ENCODE results near the gene STRBP. TPM values are rescaled to one million over a fixed set of nuclear protein-coding genes. Genes with fewer than 3 reads are reported as not detected.

STRBP gene
- total and polyA plus RNA-seq, 2 of the 8 experiments (the other 6 are each of a cell fraction or from before 2014, with no cell fraction given) = 29.7 to 105 TPM

GRCh38 chr9:123191260-123191659, 77.1 kb downstream of the STRBP start:
- H3K14ac ChIP-seq (ENCODE audit: insufficient read length) = no peak overlapping the region
- 0 out of 2 replicates have a peak overlapping the region, but pooled peaks have one; percentile 0 for H2BK15ac ChIP-seq (ENCODE audit: low read length)
- no peak overlapping the region for H3K9ac ChIP-seq (replicated peaks in 1 of 4; ENCODE audit: extremely low read depth in 1 of 4, low read depth in 3 of 4, low read length in 3 of 4)
- no peak overlapping the region for H2AFZ ChIP-seq (ENCODE audit: low read length)
- no peak overlapping the region for H2AK5ac ChIP-seq (ENCODE audit: low read depth, low read length)
- H4K20me1 ChIP-seq (replicated peaks in 1 of 2; ENCODE audit: control insufficient read depth in 1 of 2, insufficient read depth in 2 of 2, low read length in 2 of 2) = peaks cover 0 to 4% of the 10 kb centered on the region in 2 experiments
- H3K27me3 ChIP-seq (replicated peaks in 1 of 4; ENCODE audit: control insufficient read depth in 3 of 4, extremely low read depth in 1 of 4, insufficient read depth in 3 of 4, low read length in 3 of 4) = no peaks in the 10 kb centered on the region
- peak overlapping the region; percentile 33 for H2BK120ac ChIP-seq (replicated peaks; ENCODE audit: low read depth, low read length)
- no peaks in the 10 kb centered on the region; the same call in 1 of the 2 replicates for H3K23me2 ChIP-seq (ENCODE audit: low read depth, low read length)
- no peak overlapping the region for H4K8ac ChIP-seq (ENCODE audit: extremely low read depth, insufficient read depth, low read length)
- no peak overlapping the region for H2BK5ac ChIP-seq (ENCODE audit: low read depth, low read length)
- 72% methylated on average over 4 of the region's 4 CpGs; no CpG with 5 or more reads in 1 of the 2 experiments for WGBS, 2 experiments (ENCODE audit: extremely low coverage in 1 of 2, insufficient coverage in 1 of 2, insufficient read length in 1 of 2, insufficient replicate concordance in 2 of 2, low coverage in 1 of 2, low lambda C conversion rate in 2 of 2, missing lambda C conversion rate in 1 of 2)
- ChIA-PET POLR2A (ENCODE audit: partially characterized antibody) (interaction anchor here (0.9 to 1.3 kb wide), 2 partner anchors 9 to 17 kb away, joined by 3 to 4 read pairs; no protein-coding TSS in a partner anchor), CTCF (ENCODE audit: partially characterized antibody) (no interaction called here)
- no peak overlapping the region for H3K27ac ChIP-seq (ENCODE audit: low read depth, low read length)
- FAIRE-seq (no peak), DNase-seq (ENCODE audit: low read depth in 1 of 2, low spot score in 2 of 2) (no peak)
- H3K56ac ChIP-seq (replicated peaks; ENCODE audit: insufficient read length, low read depth, low read length) = no peak overlapping the region
- H3K18ac ChIP-seq (ENCODE audit: extremely low read depth, low read length) = no peak overlapping the region; the same call in 1 of the 2 replicates
- H2BK20ac ChIP-seq (ENCODE audit: low read length) = no peak overlapping the region
- no peak overlapping the region for H4K5ac ChIP-seq (ENCODE audit: insufficient read length, low read depth, low read length)
- no peaks in the 10 kb centered on the region for H3K9me3 ChIP-seq (ENCODE audit: insufficient read depth in 2 of 2, low read depth in 1 of 2, low read length in 1 of 2)
- H3K79me1 ChIP-seq (ENCODE audit: low read depth, low read length) = peaks cover 5% of the 10 kb centered on the region
- peaks cover 0 to 3% (median under 1%) of the 10 kb centered on the region in 4 experiments; a peak in 2 of 7 replicates for H3K4me1 ChIP-seq (replicated peaks in 1 of 4; ENCODE audit: control insufficient read depth in 3 of 4, insufficient read depth in 4 of 4, low read length in 3 of 4)
- H3K36me3 ChIP-seq (ENCODE audit: control insufficient read depth in 2 of 4, insufficient read depth in 4 of 4, low read length in 3 of 4) = no peaks in the 10 kb centered on the region
- no peak overlapping the region for H3K4me2 ChIP-seq (ENCODE audit: insufficient read depth in 1 of 2, low read depth in 2 of 2, low read length in 2 of 2)
- no peak overlapping the region for H3K4me3 ChIP-seq (ENCODE audit: extremely low read depth in 1 of 4, insufficient read depth in 2 of 4, low read depth in 3 of 4, low read length in 4 of 4)
- peak; percentile 90 for TF ChIP-seq SRF (IDR thresholded peaks at IDR 0.05; ENCODE audit: low read depth, low read length)
- TF ChIP-seq SP4 (IDR thresholded peaks at IDR 0.05; ENCODE audit: low read length) = no peak
- no peak overlapping the region for H2BK12ac ChIP-seq (ENCODE audit: low read depth, low read length)
- H3K79me2 ChIP-seq (ENCODE audit: control insufficient read depth in 1 of 2, insufficient read depth in 2 of 2, low read length in 2 of 2) = peaks cover 0 to 76% of the 10 kb centered on the region in 2 experiments; a peak in 2 of 4 replicates
- H4K91ac ChIP-seq (replicated peaks; ENCODE audit: insufficient read length, low read length) = no peak overlapping the region
- H3K4ac ChIP-seq (replicated peaks; ENCODE audit: insufficient read length, low read depth, low read length) = no peak overlapping the region
- H3K23ac ChIP-seq (ENCODE audit: insufficient read length) = no peak overlapping the region

All from H1 (cell line).